ENCODE measurements around the gene MRGPRF.

Gene MRGPRF, protein sequence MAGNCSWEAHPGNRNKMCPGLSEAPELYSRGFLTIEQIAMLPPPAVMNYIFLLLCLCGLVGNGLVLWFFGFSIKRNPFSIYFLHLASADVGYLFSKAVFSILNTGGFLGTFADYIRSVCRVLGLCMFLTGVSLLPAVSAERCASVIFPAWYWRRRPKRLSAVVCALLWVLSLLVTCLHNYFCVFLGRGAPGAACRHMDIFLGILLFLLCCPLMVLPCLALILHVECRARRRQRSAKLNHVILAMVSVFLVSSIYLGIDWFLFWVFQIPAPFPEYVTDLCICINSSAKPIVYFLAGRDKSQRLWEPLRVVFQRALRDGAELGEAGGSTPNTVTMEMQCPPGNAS

GRCh38 chr11:69013009-69013951 lies at the start of gene MRGPRF:
TSS of gene MRGPRF (minus strand) at chr11:69013246. CDS start at chr11:69009901, 3,345 bp downstream.
- DNase-seq (ENCODE audit: low read depth), result no peak

DNA sequence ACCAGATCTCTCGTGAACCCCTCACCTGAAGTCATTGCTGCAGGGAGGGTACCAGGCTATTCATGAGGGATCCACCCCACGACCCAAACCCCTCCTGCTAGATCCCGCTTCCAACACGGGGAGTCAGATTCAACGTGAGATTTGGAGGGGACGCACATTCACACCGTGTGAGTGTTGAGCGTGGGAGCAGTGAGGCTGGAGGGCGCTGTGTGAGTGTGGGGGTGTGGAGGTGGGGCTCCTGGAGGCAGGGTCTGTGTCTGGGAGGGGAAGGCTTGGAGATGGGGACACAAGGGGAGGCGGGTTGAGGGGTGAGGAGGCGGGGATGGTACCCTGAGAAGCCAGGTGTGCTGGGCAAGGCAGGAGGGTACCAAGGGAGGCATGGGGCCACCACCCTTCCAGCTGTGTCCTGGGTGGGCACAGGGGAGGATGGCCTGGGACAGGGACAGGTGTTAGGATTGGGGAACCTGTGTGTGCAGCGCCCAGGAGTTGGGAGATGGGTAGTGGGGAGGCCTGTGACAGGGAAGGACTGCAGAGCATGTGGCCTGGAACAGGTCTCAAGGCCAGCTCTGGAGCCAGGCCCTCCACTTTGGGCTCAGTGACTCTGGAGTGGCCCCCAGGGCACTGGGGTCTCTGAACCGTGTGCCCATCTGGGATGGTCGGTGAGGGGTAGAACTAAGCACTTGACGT lies 49.3 kb upstream of the MRGPRF start:
- DNase-seq (ENCODE audit: low read depth), result no peak

DNA sequence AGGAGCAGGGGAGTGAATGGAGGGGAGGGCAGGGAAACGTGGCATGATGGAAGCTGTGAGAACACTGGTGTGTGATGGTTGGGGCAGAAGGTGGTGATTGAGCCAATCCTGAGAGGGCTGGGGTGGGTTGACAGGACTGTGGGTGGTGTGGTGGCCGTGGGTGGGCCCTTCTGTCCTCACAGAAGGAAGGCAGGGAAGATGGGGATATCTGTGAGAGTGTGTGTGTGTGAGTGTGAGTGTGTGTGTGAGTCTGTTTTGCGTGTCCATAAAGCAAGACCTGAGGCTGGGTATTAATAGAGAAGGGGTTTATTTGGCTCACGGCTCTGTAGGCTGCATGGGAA lies 48.6 kb upstream of the MRGPRF start:
- DNase-seq (ENCODE audit: low read depth), result no peak

DNA sequence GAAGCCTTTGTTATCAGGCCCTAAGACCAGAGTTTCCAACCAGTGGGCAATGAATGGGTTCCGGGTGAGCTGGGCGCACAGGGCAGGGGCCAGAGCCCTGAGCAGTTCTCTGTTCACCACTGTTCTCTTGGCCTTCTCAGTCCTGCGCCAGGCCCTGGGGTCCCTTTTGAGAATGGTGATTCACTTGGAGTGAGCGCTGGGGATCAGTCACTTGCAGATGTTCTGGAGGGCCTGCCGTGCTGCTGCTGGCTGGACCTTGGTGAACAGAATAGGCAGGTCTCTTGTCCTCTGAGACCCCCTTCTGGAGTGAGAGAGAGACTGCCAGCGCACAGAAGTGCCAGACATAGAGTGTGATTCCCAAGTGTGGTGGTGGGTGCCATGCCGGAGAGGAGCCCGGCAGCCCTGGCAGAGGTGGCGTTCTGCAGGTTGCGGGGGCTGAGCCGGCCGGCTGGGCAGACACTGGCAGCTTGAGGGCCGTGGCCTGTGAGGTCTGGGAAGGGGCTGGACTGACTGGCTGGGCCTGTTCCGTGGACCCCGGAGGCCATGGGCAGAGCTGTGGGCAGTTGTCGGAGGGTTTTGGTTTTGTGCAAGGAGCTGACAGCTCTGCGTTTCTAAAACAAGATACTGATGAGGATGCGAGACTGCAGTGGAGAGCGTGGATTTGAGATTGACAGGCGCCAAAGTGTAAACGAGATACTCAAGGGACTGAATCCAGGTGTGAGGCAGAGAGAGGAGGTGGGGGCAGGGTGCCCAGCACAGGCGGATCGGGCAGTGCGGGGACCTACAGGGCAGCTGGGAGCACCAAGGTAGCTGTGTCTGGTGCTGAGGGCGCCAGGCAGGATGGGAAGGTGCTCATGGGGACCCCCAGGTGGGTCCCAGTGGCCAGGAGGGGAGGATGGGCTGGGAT lies 48.0 kb upstream of the MRGPRF start:
- no peak for DNase-seq (ENCODE audit: low read depth)

GRCh38 chr11:69059985-69060384 lies 46.9 kb upstream of the MRGPRF start:
- DNase-seq (ENCODE audit: low read depth), result no peak

- no peak for DNase-seq (ENCODE audit: low read depth)
These were observed 46.4 kb upstream of the MRGPRF start for GRCh38 chr11:69059429-69059828.

- DNase-seq (ENCODE audit: low read depth), result no peak
These were observed 45.6 kb upstream of the MRGPRF start for GRCh38 chr11:69058511-69059270.

DNA sequence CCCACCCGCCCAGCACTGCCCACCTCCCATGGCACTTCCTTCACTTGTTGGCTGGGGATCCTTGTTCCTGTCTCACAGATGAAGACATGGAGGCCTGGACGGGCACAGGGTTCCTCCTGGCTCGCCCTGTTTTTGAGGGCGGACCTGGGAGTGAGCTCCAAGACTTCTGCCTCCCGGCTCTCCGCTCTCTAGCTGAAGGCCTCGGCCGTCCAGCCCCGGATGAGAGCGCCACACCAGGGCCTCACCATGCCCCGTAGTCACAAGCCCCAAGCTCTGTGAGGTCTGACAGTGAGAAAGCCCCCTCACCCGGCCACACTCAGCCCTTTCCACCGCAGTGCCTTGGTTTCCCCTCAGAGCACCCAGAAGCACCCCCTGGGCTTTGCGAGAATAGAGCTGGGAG lies 44.8 kb upstream of the MRGPRF start:
- no peak for DNase-seq (ENCODE audit: low read depth)

- no peak for DNase-seq (ENCODE audit: low read depth)
These were observed 44.2 kb upstream of the MRGPRF start for GRCh38 chr11:69057236-69057635.

GRCh38 chr11:69055598-69056516 lies 42.8 kb upstream of the MRGPRF start:
- no peak for DNase-seq (ENCODE audit: low read depth)

- no peak for DNase-seq (ENCODE audit: low read depth)
These were observed 42.2 kb upstream of the MRGPRF start for GRCh38 chr11:69055212-69055586.

GRCh38 chr11:69054397-69055211 lies 41.6 kb upstream of the MRGPRF start:
- no peak for DNase-seq (ENCODE audit: low read depth)

DNA sequence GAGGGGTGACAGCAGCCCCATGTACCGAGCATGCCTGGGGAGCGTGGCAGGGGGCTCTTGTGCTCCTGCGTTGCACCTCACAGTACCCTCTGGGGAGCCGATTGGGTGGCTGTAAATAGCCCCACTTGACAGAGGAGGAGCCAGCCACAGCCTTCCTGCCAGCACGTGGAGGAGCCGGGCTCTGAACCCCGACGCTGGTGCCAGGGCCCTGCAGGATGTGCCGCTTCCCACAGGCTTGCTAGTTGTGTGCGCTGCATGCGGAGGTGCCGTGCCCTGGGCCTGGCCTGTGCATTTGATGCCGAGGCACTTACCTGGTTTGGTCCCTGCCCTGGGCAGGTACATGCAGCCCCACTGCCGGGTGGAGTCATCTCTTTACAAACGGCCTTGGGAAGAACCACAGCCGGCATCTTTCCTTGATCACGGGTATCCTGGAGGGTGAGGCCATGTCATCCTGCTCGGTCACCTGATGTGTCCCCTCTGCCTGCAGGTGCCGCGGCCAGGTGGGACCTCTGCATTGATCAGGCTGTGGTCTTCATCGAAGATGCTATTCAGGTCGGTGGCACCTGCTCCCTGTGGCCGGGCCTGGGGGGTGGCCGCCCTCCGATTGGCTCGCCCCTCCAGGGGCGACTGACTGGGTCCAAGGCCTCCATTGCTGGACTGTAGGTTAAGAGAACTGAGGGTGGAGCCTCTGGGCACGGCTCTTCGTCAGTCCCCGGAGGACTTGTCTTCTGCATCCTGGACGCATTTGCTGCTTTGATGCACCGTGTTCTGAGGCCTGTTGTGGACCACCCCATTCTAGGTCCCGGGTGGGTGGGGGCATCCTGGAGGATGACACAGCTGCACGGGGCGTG lies 40.7 kb upstream of the MRGPRF start:
- no peak for DNase-seq (ENCODE audit: low read depth)

GRCh38 chr11:69053169-69053477 lies 40.1 kb upstream of the MRGPRF start:
- no peak for DNase-seq (ENCODE audit: low read depth)

- DNase-seq (ENCODE audit: low read depth), result no peak
These were observed 39.5 kb upstream of the MRGPRF start for GRCh38 chr11:69052343-69053168.

DNA sequence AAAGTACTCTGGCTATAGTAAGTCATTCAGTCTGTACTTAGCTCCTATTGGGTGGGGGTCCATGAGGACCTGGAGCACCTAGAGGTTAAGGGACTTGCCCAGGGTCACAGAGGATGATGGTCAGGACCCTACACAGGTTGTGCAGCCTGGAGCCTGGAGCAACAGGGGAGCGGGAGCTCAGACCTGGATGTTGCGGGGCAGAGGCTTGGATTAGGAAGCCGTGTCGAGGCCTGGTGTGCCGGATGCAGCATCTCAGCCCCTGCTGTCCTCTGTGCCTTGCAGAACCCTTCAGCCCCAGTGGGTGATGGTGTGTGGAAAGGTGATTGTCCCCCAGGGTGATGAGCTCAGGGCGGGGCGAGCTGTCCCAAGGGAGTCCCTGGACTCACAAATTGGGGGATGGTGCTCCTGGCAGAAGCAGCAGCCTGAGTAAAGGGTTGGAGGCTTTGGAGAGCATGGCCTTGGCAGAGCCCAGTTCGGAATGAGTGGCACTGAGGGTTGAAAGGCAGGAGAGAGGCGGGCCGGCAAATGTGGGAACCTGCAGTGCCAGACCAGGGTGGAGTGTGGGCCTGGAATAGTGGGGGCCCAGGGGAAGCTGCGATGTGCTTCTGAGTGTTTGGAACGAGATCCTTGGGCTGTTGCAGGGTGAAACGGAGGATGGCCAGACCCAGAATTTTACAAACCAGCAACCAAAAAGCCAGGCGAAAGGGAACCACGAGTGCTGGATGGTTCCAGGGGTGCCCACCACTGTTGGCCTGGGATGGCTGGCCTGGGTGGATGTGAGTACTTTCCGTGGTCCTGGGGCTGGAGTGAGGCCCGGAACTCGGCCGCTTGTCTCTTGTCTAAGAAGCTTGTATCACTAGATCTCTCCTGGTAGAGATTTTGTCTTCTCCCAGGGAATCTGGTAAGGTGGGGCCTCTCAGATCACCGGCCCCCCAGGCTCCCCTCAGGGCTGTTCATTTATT lies 38.6 kb upstream of the MRGPRF start:
- DNase-seq (ENCODE audit: low read depth), result no peak

All from activated gamma-delta T cell treated with anti-CD3 and anti-CD28 coated beads, Interleukin-2, amount 50 U/mL, for 16 hours (primary cell).